ENCODE data around the gene FGF21. TPM values are rescaled to one million over a fixed set of nuclear protein-coding genes. Genes with fewer than 3 reads are reported as not detected.
"Not testable (repeated sequence)": the region's sequence is repeated elsewhere in the genome, so short reads cannot be mapped to it uniquely, and the experiment has no call there.

Gene FGF21
- total RNA-seq, 1 donor from 2014 or later, result not detected

DNA sequence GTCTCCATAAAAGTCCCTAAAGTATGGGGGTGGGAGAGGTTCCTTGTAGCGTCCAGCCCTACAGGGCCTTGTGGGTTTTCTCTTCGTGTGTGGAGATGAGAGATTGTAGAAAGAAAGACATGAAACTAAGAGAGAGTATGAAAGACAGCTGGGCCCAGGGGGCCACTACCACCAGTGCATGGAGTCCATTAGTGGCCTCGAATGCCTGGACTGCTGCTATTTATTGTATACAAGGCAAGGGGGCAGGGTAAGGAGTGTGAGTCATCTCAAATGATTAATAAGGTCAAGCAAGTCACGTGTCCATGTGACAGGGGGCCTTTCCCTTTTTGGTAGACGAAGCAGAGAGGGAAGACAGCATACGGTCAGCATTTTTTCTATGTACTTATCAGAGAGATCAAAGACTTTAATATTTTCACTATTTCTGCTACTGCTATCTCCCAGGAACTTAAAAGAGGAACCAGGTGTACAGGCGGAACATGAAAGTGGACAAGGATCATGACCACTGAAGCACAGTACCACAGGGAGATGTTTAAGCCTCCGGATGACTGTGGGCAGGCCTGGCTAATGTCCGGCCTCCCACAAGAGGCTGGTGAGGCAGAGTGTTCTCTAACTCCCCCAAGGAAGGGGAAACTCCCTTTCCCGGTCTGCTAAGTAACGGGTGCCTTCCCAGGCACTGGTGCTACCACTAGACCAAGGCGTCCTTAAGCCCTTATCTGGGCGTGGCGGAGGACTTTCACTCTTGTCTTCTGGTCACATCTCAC, 25.5 kb downstream of the FGF21 start:
- no peaks in the 10 kb centered on the region for H3K27me3 ChIP-seq (ENCODE audit: control insufficient read depth, insufficient read depth, low read length)
- no peak overlapping the region for H3K4me3 ChIP-seq (ENCODE audit: low read depth, low read length)
- TF ChIP-seq, protein P1, sequence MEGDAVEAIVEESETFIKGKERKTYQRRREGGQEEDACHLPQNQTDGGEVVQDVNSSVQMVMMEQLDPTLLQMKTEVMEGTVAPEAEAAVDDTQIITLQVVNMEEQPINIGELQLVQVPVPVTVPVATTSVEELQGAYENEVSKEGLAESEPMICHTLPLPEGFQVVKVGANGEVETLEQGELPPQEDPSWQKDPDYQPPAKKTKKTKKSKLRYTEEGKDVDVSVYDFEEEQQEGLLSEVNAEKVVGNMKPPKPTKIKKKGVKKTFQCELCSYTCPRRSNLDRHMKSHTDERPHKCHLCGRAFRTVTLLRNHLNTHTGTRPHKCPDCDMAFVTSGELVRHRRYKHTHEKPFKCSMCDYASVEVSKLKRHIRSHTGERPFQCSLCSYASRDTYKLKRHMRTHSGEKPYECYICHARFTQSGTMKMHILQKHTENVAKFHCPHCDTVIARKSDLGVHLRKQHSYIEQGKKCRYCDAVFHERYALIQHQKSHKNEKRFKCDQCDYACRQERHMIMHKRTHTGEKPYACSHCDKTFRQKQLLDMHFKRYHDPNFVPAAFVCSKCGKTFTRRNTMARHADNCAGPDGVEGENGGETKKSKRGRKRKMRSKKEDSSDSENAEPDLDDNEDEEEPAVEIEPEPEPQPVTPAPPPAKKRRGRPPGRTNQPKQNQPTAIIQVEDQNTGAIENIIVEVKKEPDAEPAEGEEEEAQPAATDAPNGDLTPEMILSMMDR (IDR thresholded peaks at IDR 0.05; ENCODE audit: insufficient read depth, low read length, severe bottlenecking), result no peak
- FAIRE-seq (no peak), DNase-seq (ENCODE audit: low read depth) (peak; percentile 32)
- H3K36me3 ChIP-seq (ENCODE audit: control insufficient read depth, insufficient read depth, low read length), result no peaks in the 10 kb centered on the region

DNA sequence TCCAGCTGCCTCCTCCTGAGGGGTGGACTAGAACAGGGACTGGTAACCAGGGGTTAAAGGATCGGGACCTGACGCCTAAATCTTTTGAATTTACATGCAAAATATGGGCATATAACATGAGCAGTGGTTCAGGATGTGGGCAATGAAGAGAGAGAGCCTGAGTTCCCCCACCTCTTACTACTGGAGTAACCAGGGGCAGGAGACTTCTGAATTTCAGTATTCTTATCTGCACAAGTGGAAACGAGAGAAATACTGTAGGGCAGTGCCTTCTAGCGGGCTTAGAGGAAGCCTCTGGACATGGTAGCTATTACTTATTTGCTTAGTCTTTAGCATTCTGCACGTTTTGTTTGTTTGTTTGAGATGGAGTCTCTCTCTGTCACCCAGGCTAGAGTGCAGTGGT, 29.2 kb downstream of the FGF21 start:
- no peak overlapping the region for H3K4me3 ChIP-seq (ENCODE audit: low read depth, low read length)
- DNase-seq (ENCODE audit: low read depth), result no peak
- no peak for FAIRE-seq
- H3K36me3 ChIP-seq (ENCODE audit: control insufficient read depth, insufficient read depth, low read length), result no peaks in the 10 kb centered on the region
- TF ChIP-seq, protein P1 (IDR thresholded peaks at IDR 0.05; ENCODE audit: insufficient read depth, low read length, severe bottlenecking), result peak; percentile 14
- H3K27me3 ChIP-seq (ENCODE audit: control insufficient read depth, insufficient read depth, low read length), result no peaks in the 10 kb centered on the region

DNA sequence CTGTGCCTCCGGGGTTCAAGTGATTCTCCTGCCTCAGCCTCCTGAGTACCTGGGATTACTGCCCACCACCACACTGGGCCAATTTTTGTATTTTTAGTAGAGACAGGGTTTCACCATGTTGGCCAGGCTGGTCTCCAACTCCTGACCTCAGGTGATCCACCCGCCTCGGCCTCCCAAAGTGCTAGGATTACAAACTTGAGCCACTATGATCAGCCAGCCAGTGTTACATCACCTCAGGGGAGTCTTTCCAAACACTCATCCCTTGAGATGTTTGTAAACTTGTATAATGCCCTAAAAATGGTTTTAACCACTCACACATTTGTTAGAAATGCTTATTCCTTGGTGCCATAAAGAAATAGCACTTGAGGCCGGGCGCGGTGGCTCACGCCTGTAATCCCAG, 31.1 kb downstream of the FGF21 start:
- not testable (repeated sequence) for DNase-seq (ENCODE audit: low read depth); H3K27me3 ChIP-seq (ENCODE audit: control insufficient read depth, insufficient read depth, low read length); H3K4me3 ChIP-seq (ENCODE audit: low read depth, low read length); FAIRE-seq; H3K36me3 ChIP-seq (ENCODE audit: control insufficient read depth, insufficient read depth, low read length)

DNA sequence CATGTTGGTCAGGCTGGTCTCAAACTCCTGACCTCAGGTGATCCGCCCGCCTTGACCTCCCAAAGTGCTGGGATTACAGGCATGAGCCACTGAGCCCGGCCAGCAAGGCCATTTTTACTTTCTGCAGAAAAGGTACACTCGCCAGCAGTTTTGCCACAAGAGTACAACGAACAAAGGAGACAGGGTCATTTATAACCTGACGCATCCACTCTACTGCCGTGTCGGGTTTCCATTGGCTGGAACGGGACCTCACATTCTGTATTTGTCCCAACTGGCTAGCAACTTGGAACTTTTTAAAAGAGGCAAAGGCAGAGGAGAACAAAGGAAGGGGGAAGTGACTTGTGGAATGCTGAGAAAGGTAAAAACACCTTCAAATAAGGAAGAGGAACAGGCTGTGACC, 32.0 kb downstream of the FGF21 start:
- not testable (repeated sequence) for H3K4me3 ChIP-seq (ENCODE audit: low read depth, low read length); H3K27me3 ChIP-seq (ENCODE audit: control insufficient read depth, insufficient read depth, low read length); H3K36me3 ChIP-seq (ENCODE audit: control insufficient read depth, insufficient read depth, low read length); FAIRE-seq
- DNase-seq (ENCODE audit: low read depth), result peak; percentile 72

DNA sequence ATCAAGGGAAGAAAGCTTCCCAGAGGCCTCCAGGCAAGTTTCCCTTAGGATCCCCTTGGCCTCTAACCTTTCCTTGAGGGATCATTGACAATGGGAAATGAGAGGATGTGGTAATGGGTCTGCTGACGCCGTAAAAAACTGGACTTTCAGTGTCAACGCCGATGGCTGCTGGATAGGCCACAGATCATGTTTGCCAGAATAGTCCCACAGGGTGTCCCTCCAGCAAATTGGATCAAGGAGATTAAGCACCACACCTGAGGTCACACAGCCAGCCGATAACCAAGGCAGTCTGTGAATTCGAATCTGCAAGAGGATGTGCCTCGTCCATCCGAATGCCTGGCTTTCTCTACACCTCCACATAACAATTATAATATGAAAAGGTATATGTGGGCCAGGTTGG, 37.9 kb downstream of the FGF21 start:
- Histone ChIP-seq H3K4me3 (ENCODE audit: low read depth, low read length) (no peak overlapping the region), H3K36me3 (ENCODE audit: control insufficient read depth, insufficient read depth, low read length) (peaks cover 2% of the 10 kb centered on the region), H3K27me3 (ENCODE audit: control insufficient read depth, insufficient read depth, low read length) (no peaks in the 10 kb centered on the region)
- DNase-seq (ENCODE audit: low read depth), result no peak
- TF ChIP-seq, protein P1 (IDR thresholded peaks at IDR 0.05; ENCODE audit: insufficient read depth, low read length, severe bottlenecking), result no peak
- FAIRE-seq, result no peak

DNA sequence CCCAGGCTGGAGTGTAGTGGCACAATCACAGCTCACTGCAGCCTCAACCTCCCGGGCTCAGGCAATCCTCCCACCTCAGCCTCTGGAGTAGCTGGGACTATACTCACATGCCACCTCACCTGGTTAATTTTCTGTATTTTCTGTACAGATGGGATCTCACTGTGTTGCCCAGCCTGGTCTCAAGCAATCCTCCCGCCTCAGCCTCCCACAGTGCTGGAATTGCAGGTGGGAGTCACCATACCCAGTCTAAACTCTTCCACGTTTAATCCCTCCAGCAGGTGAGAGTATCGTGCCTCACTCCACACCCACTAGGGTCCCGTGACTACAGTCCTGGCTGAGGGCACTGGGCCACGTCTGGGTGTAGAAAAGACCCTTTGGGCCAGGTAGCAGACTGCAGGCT, 39.0 kb downstream of the FGF21 start:
- H3K4me3 ChIP-seq (ENCODE audit: low read depth, low read length), result no peak overlapping the region
- TF ChIP-seq, protein P1 (IDR thresholded peaks at IDR 0.05; ENCODE audit: insufficient read depth, low read length, severe bottlenecking), result no peak
- FAIRE-seq, result no peak

More for the DNA sequence above, 39.0 kb downstream of the FGF21 start:
- Histone ChIP-seq H3K27me3 (ENCODE audit: control insufficient read depth, insufficient read depth, low read length) (no peaks in the 10 kb centered on the region), H3K36me3 (ENCODE audit: control insufficient read depth, insufficient read depth, low read length) (peaks cover 4% of the 10 kb centered on the region)
- no peak for DNase-seq (ENCODE audit: low read depth)

Data from bronchial epithelial cell (primary cell).